GM23338 (cell line): ENCODE data around the gene GALNT13. TPM values are rescaled to one million over a fixed set of nuclear protein-coding genes. Genes with fewer than 3 reads are reported as not detected.

ENCODE experiments used
- ATAC-seq: fragments of 200-7000 bp; cut with Tn5 transposase; 3 replicates; pipeline ENCODE4 v1.9.1; 2020
- DNase-seq: peaks from one replicate; pipeline ENCODE4 v3.0.0-alpha.2; 2015; ENCODE audit warnings: low spot score
- H2AFZ ChIP-seq: fragments of 200-600 bp; sonication (generic); 2 replicates; pipeline ENCODE4 v1.8.0; 2016; ENCODE audit warnings: antibody characterized with exemption, mild to moderate bottlenecking, moderate library complexity
- H3F3A ChIP-seq: fragments of 200-600 bp; sonication (generic); replicated peaks from 2 replicates; pipeline ENCODE4 v1.8.0; 2017; ENCODE audit warnings: antibody characterized with exemption, mixed run types, low read depth
- H3K27ac ChIP-seq: fragments of 200-600 bp; sonication (generic); 2 replicates; pipeline ENCODE4 v1.6.1; 2016; ENCODE audit warnings: low read depth
- H3K27me3 ChIP-seq: fragments of 200-600 bp; sonication (generic); 2 replicates; pipeline ENCODE4 v1.8.0; 2016; ENCODE audit warnings: mild to moderate bottlenecking, mixed run types, moderate library complexity; ENCODE audit not compliant: insufficient read depth
- H3K36me3 ChIP-seq: fragments of 200-600 bp; sonication (generic); 2 replicates; pipeline ENCODE4 v1.8.0; 2016; ENCODE audit warnings: mild to moderate bottlenecking; ENCODE audit not compliant: insufficient read depth
- H3K4me1 ChIP-seq: fragments of 200-600 bp; sonication (generic); 2 replicates; pipeline ENCODE4 v1.8.0; 2016; ENCODE audit warnings: mild to moderate bottlenecking, moderate library complexity; ENCODE audit not compliant: insufficient read depth
- H3K4me2 ChIP-seq: fragments of 200-600 bp; sonication (generic); 2 replicates; pipeline ENCODE4 v1.7.1; 2017; ENCODE audit warnings: mixed run types
- H3K4me3 ChIP-seq: fragments of 200-600 bp; sonication (generic); 2 replicates; pipeline ENCODE4 v1.6.1; 2016; ENCODE audit warnings: mixed run types
- H3K79me2 ChIP-seq: fragments of 200-600 bp; sonication (generic); replicated peaks from 2 replicates; pipeline ENCODE4 v1.8.0; 2017; ENCODE audit warnings: mild to moderate bottlenecking; ENCODE audit not compliant: insufficient read depth
- H3K9me2 ChIP-seq: fragments of 200-600 bp; sonication (generic); 2 replicates; pipeline ENCODE4 v1.8.0; 2017; ENCODE audit not compliant: insufficient read depth
- H4K20me1 ChIP-seq: fragments of 200-600 bp; sonication (generic); replicated peaks from 2 replicates; pipeline ENCODE4 v1.8.0; 2017; ENCODE audit warnings: mild to moderate bottlenecking; ENCODE audit not compliant: insufficient read depth
- H3K27ac Mint-ChIP-seq: 2 replicates; pipeline ENCODE4 v1.8.0; 2020; ENCODE audit warnings: inconsistent platforms, mild to moderate bottlenecking, moderate library complexity, mixed read lengths
- H3K27me3 Mint-ChIP-seq: 3 replicates; pipeline ENCODE4 v1.8.0; 2022; ENCODE audit warnings: low read depth, mild to moderate bottlenecking, moderate library complexity, mixed read lengths, inconsistent platforms; ENCODE audit not compliant: insufficient read depth, poor library complexity
- H3K36me3 Mint-ChIP-seq: 3 replicates; pipeline ENCODE4 v1.8.0; 2021; ENCODE audit warnings: low read depth, mild to moderate bottlenecking, inconsistent platforms, moderate library complexity, mixed read lengths
- H3K4me1 Mint-ChIP-seq: 3 replicates; pipeline ENCODE4 v1.8.0; 2020; ENCODE audit warnings: mild to moderate bottlenecking, inconsistent platforms, mixed read lengths
- H3K4me3 Mint-ChIP-seq: 3 replicates; pipeline ENCODE4 v1.8.0; 2021; ENCODE audit warnings: moderate library complexity, mild to moderate bottlenecking, inconsistent platforms, mixed read lengths
- H3K9me3 Mint-ChIP-seq: 3 replicates; pipeline ENCODE4 v1.8.0; 2020; ENCODE audit warnings: moderate library complexity, mild to moderate bottlenecking, inconsistent platforms, mixed read lengths
- CREB1 ChIP-seq: fragments of 250-450 bp; sonication (Bioruptor Pico); IDR thresholded peaks from 2 replicates; pipeline ENCODE4 v1.5.0; 2020; ENCODE audit warnings: low read depth, mild to moderate bottlenecking, moderate library complexity
- CTCF ChIP-seq, 2 experiments: fragments of 200-600 bp in 1 of 2; sonication (generic) in 1 of 2; conservative IDR thresholded peaks; 2 replicates each; pipeline versions ENCODE4 v1.5.1 to v1.6.1; 2016 to 2017; ENCODE audit warnings: antibody characterized with exemption in 2 of 2, low read depth in 2 of 2, mild to moderate bottlenecking in 2 of 2, moderate library complexity in 1 of 2
- ETS1 ChIP-seq: IDR thresholded peaks from 2 replicates; pipeline ENCODE4 v1.6.1; 2016; ENCODE audit warnings: antibody characterized with exemption
- EZH2 ChIP-seq: fragments of 200-600 bp; sonication (generic); IDR thresholded peaks from one replicate; pipeline ENCODE4 v1.8.0; 2017; ENCODE audit warnings: antibody characterized with exemption, mild to moderate bottlenecking, low read depth; ENCODE audit not compliant: unreplicated experiment
- EZH2phosphoT487 ChIP-seq: fragments of 200-600 bp; sonication (generic); IDR thresholded peaks from one replicate; pipeline ENCODE4 v1.8.1; 2018; ENCODE audit warnings: antibody characterized with exemption; ENCODE audit not compliant: unreplicated experiment
- JUNB ChIP-seq: IDR thresholded peaks from one replicate; pipeline ENCODE4 v1.6.1; 2016; ENCODE audit warnings: antibody characterized with exemption; ENCODE audit not compliant: unreplicated experiment
- NANOG ChIP-seq: IDR thresholded peaks from 2 replicates; pipeline ENCODE4 v1.6.1; 2016; ENCODE audit warnings: antibody characterized with exemption, borderline replicate concordance
- POLR2AphosphoS5 ChIP-seq: IDR thresholded peaks from 2 replicates; pipeline ENCODE4 v1.6.1; 2016; ENCODE audit warnings: antibody characterized with exemption, low read depth
- REST ChIP-seq: IDR thresholded peaks from one replicate; pipeline ENCODE4 v1.6.1; 2018; ENCODE audit warnings: antibody characterized with exemption; ENCODE audit not compliant: unreplicated experiment
- STAT1 ChIP-seq: IDR thresholded peaks from one replicate; pipeline ENCODE4 v1.6.1; 2016; ENCODE audit warnings: antibody characterized with exemption; ENCODE audit not compliant: unreplicated experiment
- ZNF114 ChIP-seq: fragments of 250-450 bp; sonication (Bioruptor Pico); IDR thresholded peaks from 2 replicates; pipeline ENCODE4 v1.5.0; 2020; ENCODE audit warnings: mild to moderate bottlenecking, moderate library complexity
- ZNF331 ChIP-seq: fragments of 250-450 bp; sonication (Bioruptor Pico); IDR thresholded peaks from 2 replicates; pipeline ENCODE4 v1.5.0; 2020; ENCODE audit warnings: low read depth, mild to moderate bottlenecking, moderate library complexity
- ZNF462 ChIP-seq: fragments of 250-450 bp; sonication (Bioruptor Pico); IDR thresholded peaks from 2 replicates; pipeline ENCODE4 v1.5.0; 2020; ENCODE audit warnings: mild to moderate bottlenecking, moderate library complexity
- polyA plus RNA-seq: library from polyadenylated mRNA; unstranded; fragments of >200 nt; fragmentation: Nextera tagmentation; extraction: Ambion mirVana; gene quantifications from 2 replicates; pipeline ENCODE4 v1.2.1, GENCODE V29; 2016
- total RNA-seq: library from RNA; depleted of rRNA; stranded (reverse); fragments of >200 nt; shearing (Covaris generic); gene quantifications from 2 replicates; pipeline ENCODE4 v1.2.3, GENCODE V29; 2014

The GALNT13 gene
- total and polyA plus RNA-seq, 2 experiments from 2014 or later = 3.5 to 5.2 TPM

GRCh38 chr2:153828335-153828734 lies 43.4 kb upstream of the GALNT13 start:
- Histone ChIP-seq H3K9me2 (no peaks in the 10 kb centered on the region), H3F3A (no peaks in the 10 kb centered on the region), H2AFZ (no peak overlapping the region), H3K27ac (no peak overlapping the region), H3K4me2 (no peak overlapping the region), H3K4me3 (no peak overlapping the region), H3K79me2 (no peaks in the 10 kb centered on the region), H3K36me3 (no peaks in the 10 kb centered on the region; the same call in 1 of the 2 replicates), H3K27me3 (no peaks in the 10 kb centered on the region), H4K20me1 (no peaks in the 10 kb centered on the region), H3K4me1 (no peaks in the 10 kb centered on the region)
- Mint-ChIP-seq H3K4me1 (no peaks in the 10 kb centered on the region; the same call in 2 of the 3 replicates), H3K36me3 (peaks cover 25% of the 10 kb centered on the region), H3K9me3 (peaks cover 32% of the 10 kb centered on the region), H3K4me3 (no peak overlapping the region), H3K27ac (no peak overlapping the region), H3K27me3 (no peaks in the 10 kb centered on the region)
- no peak for TF ChIP-seq JUNB
- TF ChIP-seq NANOG = no peak
- TF ChIP-seq ZNF462 (CRISPR knock-in tag) = no peak
- TF ChIP-seq CTCF (conservative IDR thresholded peaks at IDR 0.05; ENCODE audit: low read depth in 2 of 2) = no peak
- TF ChIP-seq ZNF114 (CRISPR knock-in tag) = no peak
- no peak for TF ChIP-seq EZH2
- TF ChIP-seq EZH2phosphoT487 = no peak
- TF ChIP-seq ETS1 = no peak
- TF ChIP-seq CREB1 (CRISPR knock-in tag) = no peak
- no peak for TF ChIP-seq STAT1
- no peak for TF ChIP-seq REST
- no peak for TF ChIP-seq POLR2AphosphoS5
- no peak for TF ChIP-seq ZNF331
- ATAC-seq = no peak
- no peak for DNase-seq
